Stomach smooth muscle (tissue), 2 donors: ENCODE data around the gene CAMTA2.
"Not testable (repeated sequence)": the region's sequence is repeated elsewhere in the genome, so short reads cannot be mapped to it uniquely, and the experiment has no call there.

ENCODE experiments used
- H3K27ac ChIP-seq: one replicate; pipeline ENCODE4 v1.7.0; 2013; ENCODE audit warnings: mild to moderate bottlenecking, low read length, inconsistent platforms
- H3K27me3 ChIP-seq, 2 donors: one replicate each; pipeline ENCODE4 v1.7.0; 2013; ENCODE audit warnings: low read length in 2 of 2; ENCODE audit not compliant: insufficient read depth in 2 of 2, control insufficient read depth in 1 of 2
- H3K36me3 ChIP-seq, 2 donors: one replicate each; pipeline ENCODE4 v1.7.0; 2013; ENCODE audit warnings: low read length in 2 of 2; ENCODE audit not compliant: control insufficient read depth in 2 of 2, insufficient read depth in 2 of 2
- H3K4me1 ChIP-seq: one replicate; pipeline ENCODE4 v1.7.0; 2013; ENCODE audit warnings: low read length; ENCODE audit not compliant: control insufficient read depth, insufficient read depth
- H3K4me3 ChIP-seq, 2 donors: one replicate each; pipeline ENCODE4 v1.7.0; 2013; ENCODE audit warnings: low read length in 2 of 2
- H3K9ac ChIP-seq, 2 donors: one replicate each; pipeline ENCODE4 v1.7.0; 2013; ENCODE audit warnings: low read length in 2 of 2, mild to moderate bottlenecking in 1 of 2
- H3K9me3 ChIP-seq, 2 donors: one replicate each; pipeline ENCODE4 v1.7.0; 2013; ENCODE audit warnings: low read length in 2 of 2; ENCODE audit not compliant: control insufficient read depth in 2 of 2
- donor health status: healthy.
- donor health status: Pancreatic carcinoma.

Gene CAMTA2

GRCh38 chr17:4986951-4987766 lies at the start of gene CAMTA2:
Gene CAMTA2, minus strand, starts transcription at chr17:4987675. Its CDS starts 1,453 bp downstream, at chr17:4986222.
- Histone ChIP-seq H3K27ac (peak within 1 kb of the TSS; percentile 93), H3K9me3 (no peaks in the 10 kb centered on the region)

GRCh38 chr17:5035315-5035714 lies 47.8 kb upstream of the CAMTA2 start, which contains the start of gene SLC52A1:
Gene SLC52A1, minus strand, starts transcription at chr17:5035426. Its CDS starts 820 bp downstream, at chr17:5034606.
- no peak within 1 kb of the TSS for H3K4me3 ChIP-seq
- no peaks in the 10 kb centered on the region for H3K9me3 ChIP-seq
- H3K9ac ChIP-seq = no peak within 1 kb of the TSS
- H3K4me1 ChIP-seq = peaks cover 3% of the 10 kb centered on the region
- H3K36me3 ChIP-seq = no peaks in the 10 kb centered on the region
- no peak within 1 kb of the TSS for H3K27ac ChIP-seq
- peaks cover 2 to 5% of the 10 kb centered on the region in 2 donors for H3K27me3 ChIP-seq

More at GRCh38 chr17:4986951-4987766, at the start of gene CAMTA2:
- H3K27me3 ChIP-seq = no peaks in the 10 kb centered on the region
- H3K9ac ChIP-seq = peak within 1 kb of the TSS; percentile 90 to 91
- peak within 1 kb of the TSS; percentile 88 to 90 for H3K4me3 ChIP-seq
- H3K4me1 ChIP-seq = peaks cover 32% of the 10 kb centered on the region
- H3K36me3 ChIP-seq = peaks cover 12 to 13% of the 10 kb centered on the region in 2 donors

GRCh38 chr17:5034651-5035050 lies 47.2 kb upstream of the CAMTA2 start:
- no peak overlapping the region for H3K27ac ChIP-seq
- H3K4me3 ChIP-seq = no peak overlapping the region
- H3K27me3 ChIP-seq = peaks cover 2 to 5% of the 10 kb centered on the region in 2 donors
- peaks cover 3% of the 10 kb centered on the region for H3K4me1 ChIP-seq
- H3K9ac ChIP-seq = no peak overlapping the region
- no peaks in the 10 kb centered on the region for H3K9me3 ChIP-seq
- no peaks in the 10 kb centered on the region for H3K36me3 ChIP-seq

DNA sequence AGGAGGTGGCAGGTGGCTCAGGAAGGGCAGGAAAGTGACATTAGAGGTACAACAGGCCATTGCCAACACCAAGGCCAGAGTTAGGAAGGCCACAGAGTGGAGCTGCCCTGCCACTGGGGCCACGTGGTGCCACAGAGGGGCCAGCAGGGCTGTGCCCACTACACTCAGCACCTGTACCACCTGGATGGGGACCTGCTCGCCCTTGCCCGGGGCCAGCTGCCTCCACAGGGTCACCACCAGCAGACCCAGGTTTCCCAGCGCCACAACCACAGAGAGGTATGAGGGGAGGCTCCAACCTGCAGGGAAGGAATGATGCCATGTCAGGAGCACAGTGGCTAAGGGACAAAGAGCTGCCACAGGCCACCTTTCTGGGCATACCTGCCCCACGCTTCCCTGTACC lies 46.6 kb upstream of the CAMTA2 start:
- Histone ChIP-seq H3K27me3 (peaks cover 2 to 5% of the 10 kb centered on the region in 2 donors), H3K4me3 (no peak overlapping the region), H3K27ac (no peak overlapping the region), H3K36me3 (no peaks in the 10 kb centered on the region), H3K4me1 (peaks cover 3% of the 10 kb centered on the region), H3K9ac (no peak overlapping the region), H3K9me3 (no peaks in the 10 kb centered on the region)

- H3K4me3 ChIP-seq = no peak overlapping the region
- H3K9me3 ChIP-seq = no peaks in the 10 kb centered on the region
- no peak overlapping the region for H3K9ac ChIP-seq
- H3K27ac ChIP-seq = no peak overlapping the region
- peaks cover 3% of the 10 kb centered on the region for H3K4me1 ChIP-seq
- peaks cover 2 to 5% of the 10 kb centered on the region in 2 donors for H3K27me3 ChIP-seq
- H3K36me3 ChIP-seq = no peaks in the 10 kb centered on the region
Measured at GRCh38 chr17:5033352-5034015, 46.0 kb upstream of the CAMTA2 start.

DNA sequence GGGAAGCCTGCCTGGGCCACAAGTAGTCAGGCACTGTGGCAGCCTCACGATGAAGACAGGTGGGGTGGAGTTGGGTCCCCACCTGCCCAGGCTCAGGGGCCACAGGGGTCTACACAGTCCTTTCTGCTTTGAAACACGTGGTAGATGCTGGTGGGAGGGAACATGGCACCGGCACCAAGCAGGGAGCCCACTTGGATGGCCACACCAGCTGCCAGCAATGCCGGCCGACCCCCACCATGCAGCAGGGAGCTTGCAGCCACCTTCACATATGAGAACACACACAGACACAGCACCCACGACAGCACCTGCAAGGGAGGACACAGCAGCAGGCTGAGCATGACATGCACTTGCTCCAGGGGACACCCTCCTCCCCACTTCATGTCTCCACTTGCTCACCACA lies 45.4 kb upstream of the CAMTA2 start:
- no peaks in the 10 kb centered on the region for H3K36me3 ChIP-seq
- no peak overlapping the region for H3K9ac ChIP-seq
- peaks cover 2 to 5% of the 10 kb centered on the region in 2 donors for H3K27me3 ChIP-seq
- no peaks in the 10 kb centered on the region for H3K9me3 ChIP-seq
- peaks cover 3% of the 10 kb centered on the region for H3K4me1 ChIP-seq
- no peak overlapping the region for H3K4me3 ChIP-seq
- no peak overlapping the region for H3K27ac ChIP-seq

- peaks cover 3% of the 10 kb centered on the region for H3K4me1 ChIP-seq
- no peaks in the 10 kb centered on the region for H3K36me3 ChIP-seq
- H3K4me3 ChIP-seq = peak overlapping the region; percentile 68 to 70
- H3K9me3 ChIP-seq = no peaks in the 10 kb centered on the region
- no peak overlapping the region for H3K27ac ChIP-seq
- peak overlapping the region; percentile 59 to 64 for H3K9ac ChIP-seq
- peaks cover 2 to 5% of the 10 kb centered on the region in 2 donors for H3K27me3 ChIP-seq
Measured at GRCh38 chr17:5031365-5032082, 44.0 kb upstream of the CAMTA2 start.

DNA sequence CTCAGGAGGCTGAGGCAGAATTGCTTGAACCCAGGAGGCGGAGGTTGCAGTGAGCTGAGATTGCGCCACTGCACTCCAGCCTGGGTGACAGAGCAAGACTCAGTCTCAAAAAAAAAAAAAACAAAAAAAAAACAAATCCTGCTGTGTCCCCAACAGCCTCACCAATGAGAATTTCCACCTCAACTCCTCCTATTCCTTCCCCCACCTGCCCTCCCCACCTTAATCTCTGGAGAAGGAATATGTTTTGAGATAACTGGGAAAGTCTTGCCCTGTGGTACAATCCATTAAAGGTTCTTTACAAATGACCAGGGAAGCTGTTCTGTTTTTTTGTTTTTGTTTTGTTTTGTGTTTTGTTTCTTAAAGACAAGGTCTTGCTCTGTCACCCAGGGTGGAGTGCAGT lies 42.7 kb upstream of the CAMTA2 start:
- not testable (repeated sequence) for H3K4me3 ChIP-seq

GRCh38 chr17:5027916-5028315 lies 40.4 kb upstream of the CAMTA2 start:
- Histone ChIP-seq H3K36me3 (peaks cover 0 to 2% of the 10 kb centered on the region in 2 donors), H3K4me1 (peaks cover 4% of the 10 kb centered on the region), H3K9ac (no peak overlapping the region), H3K9me3 (no peaks in the 10 kb centered on the region), H3K4me3 (no peak overlapping the region), H3K27me3 (no peaks in the 10 kb centered on the region), H3K27ac (no peak overlapping the region)

More for the DNA sequence above, 42.7 kb upstream of the CAMTA2 start:
- not testable (repeated sequence) for H3K9ac ChIP-seq, H3K27ac ChIP-seq, H3K36me3 ChIP-seq, H3K27me3 ChIP-seq, H3K4me1 ChIP-seq, H3K9me3 ChIP-seq

DNA sequence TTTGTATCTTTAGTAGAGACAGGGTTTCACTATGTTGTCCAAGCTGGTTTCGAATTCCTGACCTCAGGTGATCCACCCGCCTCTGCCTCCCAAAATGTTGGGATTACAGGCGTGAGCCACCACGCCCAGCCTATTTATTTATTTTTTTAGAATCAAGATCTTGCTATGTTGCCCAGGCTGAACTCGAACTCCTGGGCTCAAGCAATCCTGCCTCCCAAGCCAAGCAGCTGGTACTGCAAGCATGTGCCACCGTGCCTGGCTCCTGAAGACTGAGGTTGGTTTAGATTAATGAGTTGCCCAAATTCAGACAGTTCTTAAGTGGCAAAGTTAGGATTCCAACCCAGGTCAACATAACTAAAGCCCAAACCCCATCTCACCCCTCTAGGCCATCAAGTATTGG lies 39.8 kb upstream of the CAMTA2 start:
- Histone ChIP-seq H3K4me1 (peaks cover 4% of the 10 kb centered on the region), H3K4me3 (no peak overlapping the region), H3K36me3 (peaks cover 2 to 5% of the 10 kb centered on the region in 2 donors), H3K9ac (no peak overlapping the region), H3K27me3 (no peaks in the 10 kb centered on the region), H3K9me3 (no peaks in the 10 kb centered on the region), H3K27ac (no peak overlapping the region)
